Loucy (cell line): Measurements from ENCODE around the gene BPIFB3.
"Not testable (repeated sequence)": the region's sequence is repeated elsewhere in the genome, so short reads cannot be mapped to it uniquely, and the experiment has no call there.

Source experiments
- EZH2phosphoT487 ChIP-seq: fragments of 200-600 bp; IDR thresholded peaks from 2 replicates; pipeline ENCODE4 v1.6.1; 2018; ENCODE audit warnings: antibody characterized with exemption, mild to moderate bottlenecking, moderate library complexity, borderline replicate concordance
- TF ChIP-seq, protein P1 (sequence below): fragments of 200-600 bp; sonication (generic); conservative IDR thresholded peaks from 2 replicates; pipeline ENCODE4 v1.5.1; 2014; ENCODE audit warnings: mild to moderate bottlenecking, antibody characterized with exemption, low read length

- TF ChIP-seq, protein P1, sequence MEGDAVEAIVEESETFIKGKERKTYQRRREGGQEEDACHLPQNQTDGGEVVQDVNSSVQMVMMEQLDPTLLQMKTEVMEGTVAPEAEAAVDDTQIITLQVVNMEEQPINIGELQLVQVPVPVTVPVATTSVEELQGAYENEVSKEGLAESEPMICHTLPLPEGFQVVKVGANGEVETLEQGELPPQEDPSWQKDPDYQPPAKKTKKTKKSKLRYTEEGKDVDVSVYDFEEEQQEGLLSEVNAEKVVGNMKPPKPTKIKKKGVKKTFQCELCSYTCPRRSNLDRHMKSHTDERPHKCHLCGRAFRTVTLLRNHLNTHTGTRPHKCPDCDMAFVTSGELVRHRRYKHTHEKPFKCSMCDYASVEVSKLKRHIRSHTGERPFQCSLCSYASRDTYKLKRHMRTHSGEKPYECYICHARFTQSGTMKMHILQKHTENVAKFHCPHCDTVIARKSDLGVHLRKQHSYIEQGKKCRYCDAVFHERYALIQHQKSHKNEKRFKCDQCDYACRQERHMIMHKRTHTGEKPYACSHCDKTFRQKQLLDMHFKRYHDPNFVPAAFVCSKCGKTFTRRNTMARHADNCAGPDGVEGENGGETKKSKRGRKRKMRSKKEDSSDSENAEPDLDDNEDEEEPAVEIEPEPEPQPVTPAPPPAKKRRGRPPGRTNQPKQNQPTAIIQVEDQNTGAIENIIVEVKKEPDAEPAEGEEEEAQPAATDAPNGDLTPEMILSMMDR, result peak; percentile 99
- TF ChIP-seq EZH2phosphoT487, result not testable (repeated sequence)
Observed at GRCh38 chr20:33095902-33096584, 42.3 kb downstream of the BPIFB3 start.
